ENCODE measurements around the gene TJP3. TPM values are rescaled to one million over a fixed set of nuclear protein-coding genes. Genes with fewer than 3 reads are reported as not detected.

TJP3 gene
- total RNA-seq, 3 donors from 2014 or later (not counting 1 experiment from before 2014, with no cell fraction given): 1.1 to 2.9 (median 1.3) TPM

DNA sequence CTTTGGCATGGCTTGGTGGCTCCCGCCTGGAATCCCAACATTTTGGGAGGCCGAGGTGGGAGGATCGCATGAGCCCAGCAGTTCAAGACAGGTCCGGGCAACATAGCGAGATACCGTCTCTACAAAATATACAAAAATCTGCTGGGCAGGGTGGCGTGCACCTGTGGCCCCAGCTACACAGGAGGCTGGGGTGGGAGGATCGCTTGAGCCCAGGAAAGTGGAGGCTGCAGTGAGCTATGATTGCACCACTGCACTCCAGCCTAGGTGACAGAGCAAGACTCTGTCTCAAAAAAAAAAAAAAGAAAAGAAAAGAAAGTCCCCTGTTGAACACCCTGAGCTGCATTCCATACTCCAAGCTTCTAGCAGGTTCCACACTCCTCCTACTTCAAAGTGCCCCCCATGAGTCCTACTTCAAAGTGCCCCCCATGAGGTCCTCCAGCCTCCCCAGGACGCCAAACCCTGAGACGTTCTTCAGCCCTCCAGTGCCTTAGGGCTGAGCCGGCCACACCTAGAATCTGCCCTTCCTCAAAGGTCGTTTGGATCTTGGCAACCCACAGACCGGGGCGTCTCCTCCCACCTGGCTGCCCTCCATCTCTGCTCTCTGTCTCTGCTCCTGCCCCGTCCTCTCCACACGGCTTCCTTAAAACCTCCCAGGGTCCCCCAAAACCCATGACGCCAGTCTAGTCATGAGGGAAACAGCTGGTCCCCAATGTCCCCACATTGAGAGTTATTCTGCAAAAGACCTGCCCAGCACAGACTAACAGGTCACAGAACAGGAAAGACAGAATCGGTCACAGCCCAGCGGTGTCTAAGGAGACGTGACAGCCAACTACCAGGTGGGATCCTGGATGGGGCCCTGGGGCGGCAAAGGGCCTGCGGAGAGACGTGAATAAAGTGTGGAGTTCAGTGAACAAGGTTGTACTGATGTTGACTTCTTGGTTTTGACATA is 4.8 kb downstream of the TJP3 start:
- no peaks in the 10 kb centered on the region for H3K4me1 ChIP-seq (ENCODE audit: control insufficient read depth, insufficient read depth, low read length)
- H3K4me1 Mint-ChIP-seq: peaks cover 0 to 5% of the 10 kb centered on the region in 2 donors
- no peaks in the 10 kb centered on the region for H3K27me3 ChIP-seq (ENCODE audit: control insufficient read depth, insufficient read depth, low read length)
- TF ChIP-seq, protein P1, sequence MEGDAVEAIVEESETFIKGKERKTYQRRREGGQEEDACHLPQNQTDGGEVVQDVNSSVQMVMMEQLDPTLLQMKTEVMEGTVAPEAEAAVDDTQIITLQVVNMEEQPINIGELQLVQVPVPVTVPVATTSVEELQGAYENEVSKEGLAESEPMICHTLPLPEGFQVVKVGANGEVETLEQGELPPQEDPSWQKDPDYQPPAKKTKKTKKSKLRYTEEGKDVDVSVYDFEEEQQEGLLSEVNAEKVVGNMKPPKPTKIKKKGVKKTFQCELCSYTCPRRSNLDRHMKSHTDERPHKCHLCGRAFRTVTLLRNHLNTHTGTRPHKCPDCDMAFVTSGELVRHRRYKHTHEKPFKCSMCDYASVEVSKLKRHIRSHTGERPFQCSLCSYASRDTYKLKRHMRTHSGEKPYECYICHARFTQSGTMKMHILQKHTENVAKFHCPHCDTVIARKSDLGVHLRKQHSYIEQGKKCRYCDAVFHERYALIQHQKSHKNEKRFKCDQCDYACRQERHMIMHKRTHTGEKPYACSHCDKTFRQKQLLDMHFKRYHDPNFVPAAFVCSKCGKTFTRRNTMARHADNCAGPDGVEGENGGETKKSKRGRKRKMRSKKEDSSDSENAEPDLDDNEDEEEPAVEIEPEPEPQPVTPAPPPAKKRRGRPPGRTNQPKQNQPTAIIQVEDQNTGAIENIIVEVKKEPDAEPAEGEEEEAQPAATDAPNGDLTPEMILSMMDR (IDR thresholded peaks at IDR 0.05): no peak
- H3K4me3 ChIP-seq (ENCODE audit: low read length): no peak overlapping the region
- no peaks in the 10 kb centered on the region for H3K36me3 ChIP-seq (ENCODE audit: control insufficient read depth, insufficient read depth, low read length)
- no peak overlapping the region for H3K27ac Mint-ChIP-seq
- ATAC-seq (no peak), DNase-seq (no peak)
- 47% methylated on average over 23 of the region's 23 CpGs for WGBS (ENCODE audit: insufficient coverage)
- no peaks in the 10 kb centered on the region for H3K27me3 Mint-ChIP-seq (ENCODE audit: low read depth in 2 of 2)
- H3K27ac ChIP-seq (ENCODE audit: low read length): no peak overlapping the region
- intact Hi-C loops (cut with micrococcal nuclease): no loop called here
- no peaks in the 10 kb centered on the region for H3K36me3 Mint-ChIP-seq
- H3K4me3 Mint-ChIP-seq: no peak overlapping the region
- no peaks in the 10 kb centered on the region for H3K9me3 Mint-ChIP-seq
- H3K9me3 ChIP-seq (ENCODE audit: control insufficient read depth, insufficient read depth, low read length): no peaks in the 10 kb centered on the region

DNA sequence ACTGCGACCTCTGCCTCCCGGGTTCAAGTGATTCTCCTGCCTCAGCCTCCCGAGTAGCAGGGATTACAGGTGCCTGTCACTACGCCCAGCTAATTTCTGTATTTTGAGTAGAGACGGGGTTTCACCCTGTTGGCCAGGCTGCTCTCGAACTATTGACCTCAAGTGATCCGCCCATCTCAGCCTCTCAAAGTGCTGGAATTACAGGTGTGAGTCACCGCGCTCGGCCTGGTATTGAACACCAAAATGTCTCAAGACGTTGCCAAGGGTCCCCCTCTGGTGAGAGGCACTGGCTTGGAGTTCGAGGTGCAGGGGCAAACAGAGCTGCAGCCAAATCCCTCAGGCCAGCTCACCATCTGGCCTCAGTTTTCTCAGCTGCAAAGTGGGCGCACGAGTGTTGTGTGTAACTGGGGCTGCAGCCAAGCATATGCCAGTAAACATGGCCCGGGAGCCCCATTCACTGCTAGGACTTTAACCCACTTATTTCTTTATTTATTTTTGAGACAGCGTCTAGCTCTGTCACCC is 8.0 kb downstream of the TJP3 start:
- no peak for DNase-seq
- Mint-ChIP-seq H3K9me3 (no peaks in the 10 kb centered on the region), H3K27me3 (ENCODE audit: low read depth in 2 of 2) (peaks cover 0 to 12% of the 10 kb centered on the region in 2 donors), H3K36me3 (no peaks in the 10 kb centered on the region), H3K4me3 (no peak overlapping the region), H3K4me1 (peaks cover 0 to 17% of the 10 kb centered on the region in 2 donors), H3K27ac (no peak overlapping the region)
- Histone ChIP-seq H3K36me3 (ENCODE audit: control insufficient read depth, insufficient read depth, low read length) (no peaks in the 10 kb centered on the region), H3K4me3 (ENCODE audit: low read length) (no peak overlapping the region), H3K27me3 (ENCODE audit: control insufficient read depth, insufficient read depth, low read length) (peaks cover 17% of the 10 kb centered on the region), H3K27ac (ENCODE audit: low read length) (no peak overlapping the region), H3K4me1 (ENCODE audit: control insufficient read depth, insufficient read depth, low read length) (peaks cover 8% of the 10 kb centered on the region), H3K9me3 (ENCODE audit: control insufficient read depth, insufficient read depth, low read length) (no peaks in the 10 kb centered on the region)
- TF ChIP-seq, protein P1 (IDR thresholded peaks at IDR 0.05): no peak
- WGBS (ENCODE audit: insufficient coverage): 87% methylated on average over 16 of the region's 16 CpGs
- ATAC-seq: no peak
- intact Hi-C loops (cut with micrococcal nuclease): no loop called here

DNA sequence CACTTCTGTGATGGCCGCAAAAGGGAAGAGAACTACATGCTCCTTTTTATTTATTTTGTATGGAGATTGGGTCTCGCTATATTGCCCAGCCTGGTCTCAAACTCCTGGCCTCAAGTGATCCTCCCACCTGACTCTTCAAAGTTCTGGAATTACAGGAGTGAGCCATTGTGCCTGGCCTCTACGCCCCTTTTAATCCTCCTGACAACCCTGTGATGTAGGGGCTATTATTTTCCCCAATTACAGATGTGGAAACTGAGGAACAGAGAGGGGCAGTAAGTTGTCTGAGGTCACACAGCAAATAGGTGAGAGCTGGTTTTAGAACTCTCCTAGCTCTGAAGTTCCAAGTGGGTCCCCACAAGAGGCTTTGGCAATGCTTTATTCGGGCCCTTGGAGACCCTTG is 11.7 kb downstream of the TJP3 start:
- peaks cover 19% of the 10 kb centered on the region for H3K4me1 ChIP-seq (ENCODE audit: control insufficient read depth, insufficient read depth, low read length)
- WGBS (ENCODE audit: insufficient coverage): 95% methylated on average over 2 of the region's 4 CpGs
- H3K27me3 ChIP-seq (ENCODE audit: control insufficient read depth, insufficient read depth, low read length): peaks cover 29% of the 10 kb centered on the region
- H3K9me3 ChIP-seq (ENCODE audit: control insufficient read depth, insufficient read depth, low read length): no peaks in the 10 kb centered on the region
- DNase-seq (no peak), ATAC-seq (no peak)
- no peaks in the 10 kb centered on the region for H3K9me3 Mint-ChIP-seq
- H3K36me3 Mint-ChIP-seq: no peaks in the 10 kb centered on the region
- TF ChIP-seq, protein P1 (IDR thresholded peaks at IDR 0.05): no peak
- H3K36me3 ChIP-seq (ENCODE audit: control insufficient read depth, insufficient read depth, low read length): no peaks in the 10 kb centered on the region
- H3K4me1 Mint-ChIP-seq: peaks cover 0 to 16% of the 10 kb centered on the region in 2 donors
- peaks cover 0 to 23% of the 10 kb centered on the region in 2 donors for H3K27me3 Mint-ChIP-seq (ENCODE audit: low read depth in 2 of 2)
- no peak overlapping the region for H3K4me3 Mint-ChIP-seq
- intact Hi-C loops (cut with micrococcal nuclease): loop anchor here (5.0 kb wide), 1 partner anchor 102 kb away; no protein-coding TSS in a partner anchor
- H3K27ac ChIP-seq (ENCODE audit: low read length): no peak overlapping the region
- H3K27ac Mint-ChIP-seq: no peak overlapping the region
- H3K4me3 ChIP-seq (ENCODE audit: low read length): no peak overlapping the region
